Ureter (tissue), 1 donor: ENCODE data around the gene NOS1AP. TPM values are rescaled to one million over a fixed set of nuclear protein-coding genes. Genes with fewer than 3 reads are reported as not detected.
A peak's percentile ranks its signal among the peaks of the same experiment; 100 is the strongest.

Source experiments
- DNase-seq: peaks from one replicate; pipeline ENCODE4 v3.0.0-alpha.2; 2020; ENCODE audit warnings: low spot score
- total RNA-seq: library from RNA; stranded (reverse); gene quantifications from one replicate; pipeline ENCODE4 v1.2.4, GENCODE V29; 2023
- donor health status: DM: yes; HTN: yes; CAD: no.

NOS1AP gene
- total RNA-seq, 1 donor from 2014 or later: 7.0 TPM

DNA sequence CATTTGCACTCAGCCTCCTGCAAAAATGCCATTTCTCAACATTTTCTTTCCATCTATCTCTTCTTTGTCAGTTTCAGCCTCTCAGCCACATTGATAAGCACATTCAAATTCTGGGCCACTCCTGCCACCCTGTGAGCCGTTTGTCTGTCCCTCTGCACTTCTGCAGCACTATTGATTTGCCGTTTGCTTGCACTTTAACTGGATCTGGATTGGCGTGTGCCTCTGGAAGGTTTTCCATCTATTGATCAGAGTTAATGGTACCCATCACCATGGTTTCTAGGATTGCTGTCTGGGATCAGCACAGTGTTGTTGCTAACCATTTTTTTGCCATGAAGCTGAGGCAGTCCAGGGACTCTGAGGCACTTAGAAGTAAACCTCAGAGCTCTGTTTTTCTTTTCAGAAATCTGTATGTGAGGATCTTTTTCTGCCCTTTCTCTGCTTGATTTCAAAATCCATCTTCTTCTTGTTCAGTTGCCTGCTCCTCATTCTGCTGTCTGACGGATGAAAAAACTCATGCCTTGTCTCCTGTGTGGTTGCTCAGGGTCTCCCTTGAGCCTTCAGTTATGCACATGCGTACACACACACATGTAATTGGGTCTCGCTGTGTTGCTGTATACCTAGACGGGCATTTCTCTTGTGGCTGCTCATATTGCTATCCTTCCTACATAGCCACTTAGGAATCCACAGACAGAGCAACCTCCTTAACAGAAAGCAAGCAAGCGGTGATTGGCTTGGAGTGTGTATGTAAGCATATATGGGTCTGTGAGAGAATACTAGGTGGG, 67.9 kb downstream of the NOS1AP start:
- no peak for DNase-seq

DNA sequence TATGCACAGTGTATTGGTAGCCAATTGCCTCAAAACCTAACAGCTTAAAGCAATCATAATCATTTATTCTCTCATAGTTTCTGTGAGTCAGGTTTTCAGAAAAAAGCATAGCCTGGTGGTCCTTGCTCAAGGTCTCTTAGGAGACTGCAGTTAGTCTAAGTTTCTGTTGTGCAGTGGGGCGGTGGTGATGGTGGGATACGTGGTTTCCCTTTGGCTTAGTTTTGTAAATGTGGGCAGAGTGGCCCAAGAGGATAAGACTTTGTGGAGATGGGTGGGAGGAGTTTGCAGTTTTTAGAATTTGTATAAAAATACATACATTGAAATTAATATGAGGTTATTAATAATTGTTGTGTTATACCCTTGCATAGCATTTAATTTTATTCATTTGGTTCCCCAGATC, 68.6 kb downstream of the NOS1AP start:
- DNase-seq: no peak

DNA sequence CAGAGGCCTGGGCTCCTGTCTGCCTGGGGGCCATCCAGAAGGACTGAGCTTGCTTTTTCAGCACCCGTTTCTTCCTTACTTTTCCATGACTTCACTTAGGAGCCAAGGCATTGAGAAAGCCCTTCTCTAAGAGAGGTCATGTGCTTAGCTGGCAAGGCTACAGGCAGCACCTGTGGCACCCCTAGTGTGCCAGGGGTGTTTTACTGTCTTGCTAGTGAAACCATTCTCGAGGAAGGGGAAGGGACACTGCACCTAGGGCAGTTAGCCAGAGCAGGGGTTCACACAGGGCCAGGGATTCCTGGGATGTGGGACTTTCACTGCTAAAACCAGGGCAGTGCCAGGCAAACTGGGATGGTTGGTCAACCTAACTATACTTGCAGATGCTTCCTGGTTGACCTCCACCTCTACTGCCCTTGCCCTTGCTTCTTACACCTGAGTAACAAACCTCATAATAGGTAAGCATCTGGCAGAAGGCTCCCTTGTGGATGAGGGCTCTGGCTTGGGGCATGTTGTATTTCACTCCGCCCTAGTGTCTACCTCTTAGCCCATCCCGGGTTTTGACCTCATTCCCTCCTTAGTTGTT, 69.2 kb downstream of the NOS1AP start:
- DNase-seq: no peak

DNA sequence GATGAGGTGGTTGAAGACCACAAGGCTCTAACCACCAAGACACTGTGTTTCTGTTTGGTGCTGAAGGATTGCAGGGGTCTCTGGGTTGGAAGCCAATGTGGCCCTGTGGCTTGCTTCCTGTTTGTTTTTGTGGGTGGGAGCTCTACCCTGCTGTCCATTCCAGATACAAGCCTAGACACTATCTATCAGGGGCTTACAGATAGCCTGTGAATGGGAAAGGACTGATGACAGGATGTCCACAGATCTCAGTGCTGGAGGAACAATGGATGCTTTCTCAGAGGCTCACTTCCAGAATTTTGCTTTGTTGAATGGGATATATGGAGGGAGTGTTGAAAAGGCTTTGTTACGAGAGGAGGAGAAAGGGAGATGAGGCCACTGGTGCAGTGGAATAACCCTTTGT, 69.7 kb downstream of the NOS1AP start:
- no peak for DNase-seq

DNA sequence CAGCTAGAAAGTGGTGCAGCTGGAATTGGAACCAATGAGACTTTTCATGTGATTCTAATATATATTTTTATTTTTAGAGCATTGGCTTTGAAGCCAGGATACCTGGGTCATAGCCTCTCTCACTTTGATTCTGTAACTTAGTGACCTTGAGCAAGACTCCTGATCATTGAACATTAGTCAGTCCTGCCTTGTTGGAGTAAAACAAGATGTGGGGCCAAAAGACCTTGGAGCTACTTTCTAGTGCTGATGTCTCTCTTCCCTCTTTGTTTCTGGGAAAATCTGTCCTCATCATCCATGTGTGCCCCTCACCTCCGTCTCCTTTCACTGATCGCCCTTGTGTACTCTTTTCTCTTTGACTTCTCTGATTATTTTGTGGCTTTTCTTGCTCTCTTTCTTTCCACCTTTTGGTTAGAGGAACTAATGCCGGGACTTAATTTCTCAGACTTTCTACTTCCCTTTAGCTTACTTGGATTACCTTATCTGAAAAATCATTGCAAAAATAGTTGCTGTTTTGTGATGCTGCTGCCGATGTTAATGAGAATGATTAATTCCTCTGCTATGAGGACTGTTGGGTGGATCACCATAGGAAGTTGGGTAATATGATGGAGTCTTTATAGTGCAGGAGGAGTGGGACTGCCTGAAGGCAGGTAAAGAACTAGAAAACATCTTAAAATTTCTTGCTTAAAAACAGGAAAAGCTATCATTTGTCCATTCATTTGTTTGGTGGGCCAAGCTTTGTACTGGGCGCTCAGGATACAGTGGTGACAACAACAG, 72.0 kb downstream of the NOS1AP start:
- no peak for DNase-seq

DNA sequence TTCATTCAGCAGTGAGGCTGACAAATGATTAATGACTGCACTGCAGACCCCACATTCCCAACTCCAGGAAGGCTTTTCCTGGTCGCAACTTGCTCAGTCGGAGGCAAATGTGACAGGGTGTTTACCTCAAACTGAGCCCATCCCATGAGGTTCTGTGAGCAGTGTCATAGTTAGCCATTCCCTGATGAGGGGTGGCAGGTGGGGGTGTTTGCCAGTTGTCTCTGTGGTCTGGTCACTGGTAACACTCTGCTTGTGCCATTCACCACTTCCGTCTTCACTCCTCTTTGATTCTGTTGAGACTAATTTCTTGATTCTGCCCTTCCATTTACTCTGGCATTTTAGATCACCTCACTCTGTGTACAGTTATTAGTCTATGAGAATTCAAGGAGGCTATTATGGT, 73.5 kb downstream of the NOS1AP start:
- DNase-seq: no peak

DNA sequence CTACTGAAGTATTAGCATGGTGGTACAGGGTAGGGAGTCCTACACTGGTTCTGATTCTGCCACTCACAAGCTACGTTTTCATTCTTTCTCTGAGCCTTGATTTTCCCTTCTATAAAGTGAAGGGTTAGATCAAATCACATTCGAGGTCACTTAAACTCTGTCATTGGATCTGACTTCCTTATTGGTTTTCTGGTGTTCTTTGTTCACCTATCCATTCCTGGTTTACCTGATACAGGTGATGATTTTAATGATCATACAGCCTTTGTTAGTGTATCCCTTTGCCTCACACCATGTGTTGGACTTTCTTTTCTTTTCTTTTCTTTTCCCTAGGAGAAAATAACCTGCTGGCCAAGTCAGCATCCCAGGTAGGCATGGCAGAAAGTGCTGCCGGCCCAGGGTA, 74.8 kb downstream of the NOS1AP start:
- no peak for DNase-seq

DNA sequence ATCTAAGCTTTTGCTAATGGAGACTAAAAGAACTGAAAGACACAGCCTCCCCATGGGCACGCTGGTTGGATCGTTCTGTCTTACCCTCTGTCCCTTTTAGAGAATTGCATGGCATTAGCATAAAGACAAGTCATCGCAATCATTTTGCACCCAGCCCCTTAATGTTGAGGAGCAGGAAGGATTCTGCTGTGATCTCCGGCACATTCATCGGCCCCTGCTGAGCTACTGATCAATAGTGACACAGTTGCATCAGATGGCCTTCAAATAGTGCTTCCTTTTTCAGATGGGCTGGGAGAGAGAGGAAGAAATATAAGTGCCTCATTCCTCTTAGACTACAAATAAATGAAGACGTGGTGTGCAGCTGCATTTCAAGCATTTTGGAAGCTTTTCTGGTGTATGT, 75.4 kb downstream of the NOS1AP start:
- no peak for DNase-seq

DNA sequence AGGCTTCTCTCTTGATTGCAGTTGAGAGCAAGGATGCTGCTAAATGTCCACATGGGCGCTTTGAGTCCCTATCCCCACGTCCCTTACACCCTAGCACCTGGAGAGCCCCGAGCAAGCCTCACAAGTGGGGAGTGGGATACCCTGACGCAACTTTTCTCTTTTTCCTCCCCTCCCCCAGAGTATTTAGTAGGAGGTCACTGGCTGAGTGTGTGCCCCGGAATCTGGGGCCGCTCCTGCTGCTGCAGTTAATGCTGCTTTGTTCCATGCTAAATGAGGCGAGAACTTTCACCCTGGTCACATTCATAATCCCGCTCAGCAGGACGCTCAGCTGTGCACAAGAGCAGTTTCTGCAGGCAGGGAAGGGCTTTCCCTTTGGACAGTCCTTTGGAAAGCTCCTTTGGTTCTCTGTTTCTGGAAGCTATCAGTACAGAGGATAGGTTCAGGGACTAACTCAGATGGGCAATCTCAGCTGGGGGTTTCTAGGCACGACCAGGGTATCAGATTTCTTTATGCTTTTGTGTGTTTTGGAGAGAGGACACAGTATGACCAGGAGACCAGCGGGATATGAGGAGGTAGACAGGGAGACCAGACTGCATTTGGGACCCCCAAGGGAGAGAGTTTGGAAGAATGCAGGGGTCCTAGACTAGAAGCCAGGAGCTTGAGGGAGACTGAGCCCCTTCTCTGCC, 75.9 kb downstream of the NOS1AP start:
- no peak for DNase-seq

DNA sequence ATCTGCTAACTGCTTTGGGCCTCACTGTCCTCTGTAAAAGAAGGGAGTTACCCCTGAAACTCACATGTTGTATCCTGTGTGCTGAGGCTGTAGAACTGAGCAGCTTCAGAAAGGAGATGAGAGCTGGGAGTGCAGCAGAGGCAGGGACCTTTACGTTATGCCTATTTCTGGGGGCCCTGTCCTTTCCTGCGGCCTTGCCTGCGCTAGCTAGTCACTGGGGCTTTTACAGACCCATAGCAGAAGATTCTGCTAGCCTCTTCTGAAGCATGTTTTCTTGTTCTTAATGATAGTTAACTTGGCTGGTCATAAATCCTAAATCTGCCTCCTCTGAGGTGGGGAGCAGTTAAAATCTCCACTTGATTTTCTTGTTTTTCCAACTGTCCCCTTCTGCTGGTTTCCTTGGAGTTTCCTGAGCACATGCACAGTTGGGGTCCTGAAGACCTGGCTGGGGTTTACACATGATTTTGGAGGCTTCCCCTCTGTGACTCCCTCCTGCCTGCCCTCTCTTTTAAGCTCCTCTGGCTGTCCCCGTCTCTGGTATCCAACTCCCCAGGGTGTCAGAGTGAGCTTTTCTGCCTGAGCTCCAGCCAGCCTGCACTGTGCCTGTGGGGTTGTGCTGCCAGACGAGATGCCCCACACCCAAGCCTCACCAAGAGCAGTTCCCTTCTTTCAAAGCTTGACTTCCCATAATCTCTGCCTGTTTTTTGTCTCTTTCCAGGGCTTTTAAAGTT, 76.6 kb downstream of the NOS1AP start:
- DNase-seq: no peak

DNA sequence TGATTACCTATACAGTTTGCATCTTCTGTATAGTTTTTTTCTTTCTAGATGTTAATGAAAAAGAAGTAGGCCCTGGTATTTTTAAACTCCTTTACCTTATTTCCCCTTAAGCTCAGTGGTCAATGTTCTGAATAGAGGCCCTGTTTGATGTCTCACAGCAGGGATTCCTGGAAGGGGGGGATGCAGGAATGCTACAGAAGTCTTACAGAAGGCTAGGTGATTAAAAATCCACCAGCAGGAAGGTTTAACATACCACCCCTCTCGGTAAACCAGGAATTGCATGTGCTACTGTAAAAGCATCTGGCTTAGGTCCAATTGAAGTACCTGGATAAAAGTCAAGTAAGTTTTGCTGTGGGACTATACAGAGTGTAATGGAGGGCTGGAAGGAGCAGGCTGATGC, 78.3 kb downstream of the NOS1AP start:
- no peak for DNase-seq

DNA sequence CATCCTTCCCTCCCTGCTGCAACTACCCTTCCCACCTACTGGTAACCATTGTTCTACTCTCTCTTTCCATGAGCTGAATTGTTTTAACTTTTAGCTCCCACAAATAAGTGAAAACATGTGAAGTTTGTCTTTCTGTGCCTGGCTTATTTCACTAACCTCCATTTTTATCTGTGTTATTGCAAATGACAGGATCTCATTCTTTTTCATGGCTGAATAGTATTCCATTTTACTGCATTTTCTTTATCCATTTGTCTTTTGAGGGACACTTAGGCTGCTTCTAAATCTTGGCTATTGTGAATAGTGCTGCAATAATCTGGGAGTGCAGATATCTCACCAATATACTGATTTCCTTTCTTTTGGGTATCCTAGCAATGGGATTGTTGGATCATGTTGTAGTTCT, 80.6 kb downstream of the NOS1AP start:
- no peak for DNase-seq

DNA sequence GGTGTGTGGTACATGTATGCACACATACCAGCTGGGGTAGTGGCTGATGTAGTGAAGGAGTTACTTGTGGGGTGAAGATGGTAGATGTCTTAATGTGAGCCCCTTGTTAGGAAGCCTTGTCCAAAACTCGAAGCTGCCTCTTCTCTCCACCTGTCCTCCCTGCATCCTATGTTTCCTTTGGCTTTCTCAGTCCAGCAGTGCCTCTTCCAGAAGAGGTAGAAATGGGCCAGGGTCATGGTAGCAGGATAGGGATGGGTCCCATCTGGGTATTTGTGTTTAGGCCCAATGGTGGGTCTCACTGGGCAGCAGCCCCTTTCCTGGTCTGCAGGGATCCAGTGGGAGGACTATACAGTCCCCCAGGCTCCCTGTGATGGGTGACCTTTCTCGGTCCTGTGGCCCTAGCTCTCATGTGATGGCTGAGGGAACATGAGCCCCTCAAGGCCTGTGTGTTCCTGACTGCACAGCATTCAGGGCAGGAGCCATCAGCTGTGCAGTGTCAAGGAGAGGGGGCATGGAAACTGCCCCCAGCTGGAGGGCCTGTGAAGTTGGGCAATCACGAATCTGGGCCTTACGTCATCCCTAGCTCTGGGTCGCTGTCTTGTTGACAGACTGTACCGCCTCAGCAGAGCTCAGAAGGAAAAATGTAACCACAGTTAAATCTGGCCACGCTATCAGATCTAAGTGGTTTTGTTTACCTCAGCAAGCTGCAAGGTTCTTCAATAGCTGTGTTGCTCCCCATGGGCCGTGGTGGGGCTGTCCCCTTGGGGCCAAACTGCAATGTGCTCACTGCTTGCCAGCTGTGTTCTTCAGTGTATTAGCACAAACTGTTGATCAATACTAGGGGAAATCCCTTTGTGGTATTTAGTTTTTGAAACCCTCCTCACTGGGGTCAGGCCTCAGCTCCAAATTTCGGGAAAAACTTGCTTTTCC, 82.7 kb downstream of the NOS1AP start:
- peak; percentile 66 for DNase-seq

DNA sequence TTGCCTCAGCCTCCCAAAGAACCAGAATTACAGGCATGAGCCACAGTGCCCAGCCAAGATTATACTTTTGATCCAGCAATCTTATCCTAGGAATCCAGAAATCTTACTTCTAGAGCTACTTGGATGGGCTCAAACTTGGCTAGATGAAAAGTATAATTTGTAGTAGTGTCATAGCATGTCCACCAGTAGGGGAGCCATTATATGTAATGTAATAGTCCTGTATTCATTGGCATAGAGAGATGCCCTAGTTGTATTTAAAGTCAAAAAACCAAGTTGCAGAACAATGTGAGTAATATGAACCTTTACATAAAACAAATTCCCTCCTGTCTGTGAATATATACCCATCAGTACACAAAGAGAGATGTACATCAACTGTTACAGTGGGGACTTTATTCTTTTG, 83.9 kb downstream of the NOS1AP start:
- DNase-seq: no peak

DNA sequence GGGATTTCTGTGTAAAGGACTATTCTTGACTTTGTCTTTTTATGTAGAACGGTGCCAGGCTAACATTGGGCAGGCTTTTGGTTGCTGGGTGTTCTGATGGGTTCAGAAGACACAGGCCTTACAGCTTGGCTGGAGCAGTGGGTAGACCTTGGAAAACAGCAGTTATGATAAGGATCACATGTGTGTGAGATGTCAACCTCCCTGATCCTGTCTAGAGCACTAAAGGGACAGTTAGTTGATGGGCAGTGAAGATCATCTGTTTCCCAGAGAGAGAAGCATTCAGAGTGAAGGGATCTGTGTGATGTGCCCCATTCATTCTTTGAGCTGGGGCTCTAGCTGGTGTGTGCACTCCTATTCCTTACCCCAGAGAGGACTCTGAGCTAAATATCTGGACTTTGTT, 88.0 kb downstream of the NOS1AP start:
- DNase-seq: no peak

DNA sequence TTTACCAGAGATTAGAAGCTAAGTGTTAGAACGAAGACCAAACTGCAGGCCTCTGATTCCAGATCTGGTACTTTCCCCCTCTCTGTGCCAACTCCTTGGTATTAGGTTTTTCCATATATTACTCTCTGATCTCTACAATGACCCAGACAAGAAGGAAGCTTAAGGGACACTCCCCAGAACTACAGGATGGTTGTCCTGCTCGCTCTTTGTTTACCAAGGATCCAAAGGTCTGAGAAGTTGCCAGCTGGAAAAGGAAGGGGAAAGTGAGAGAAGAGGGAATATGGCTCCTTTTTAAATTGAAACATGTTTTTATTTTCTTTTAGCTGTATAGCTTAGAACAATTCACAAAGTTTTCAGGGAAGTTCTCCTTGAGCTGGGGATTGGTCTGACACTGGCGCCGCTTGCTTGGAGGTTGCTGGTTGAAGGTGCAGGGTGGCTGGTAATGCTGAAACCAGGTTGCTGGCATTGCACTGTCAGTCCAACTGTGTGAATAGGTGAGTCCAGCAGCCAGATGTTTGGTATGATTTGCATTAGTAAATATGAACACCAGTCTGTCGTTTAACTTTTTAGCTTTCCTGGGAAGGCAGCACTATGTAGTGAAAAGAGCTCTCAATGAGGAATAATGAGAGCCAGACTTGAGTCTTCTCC, 89.3 kb downstream of the NOS1AP start:
- no peak for DNase-seq

DNA sequence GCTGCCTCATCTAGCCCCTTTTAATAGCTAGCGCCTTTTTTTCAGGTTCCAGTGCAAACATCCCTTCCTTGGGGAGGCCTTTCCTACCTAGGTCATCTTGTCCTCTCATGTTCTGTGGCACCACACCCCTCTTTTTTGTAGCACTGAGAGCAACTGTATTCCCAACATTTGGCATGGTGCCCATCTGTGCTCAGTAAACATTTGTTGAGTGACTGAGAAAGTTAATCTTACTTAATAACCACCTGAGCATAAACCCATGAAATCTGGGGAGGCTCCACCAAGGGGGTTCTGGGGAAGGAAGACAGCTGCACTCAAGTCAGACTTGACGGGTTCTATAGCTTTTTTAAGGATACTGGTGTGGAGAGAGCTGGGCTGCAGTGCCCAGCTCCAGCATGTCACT, 90.0 kb downstream of the NOS1AP start:
- DNase-seq: peak; percentile 53

DNA sequence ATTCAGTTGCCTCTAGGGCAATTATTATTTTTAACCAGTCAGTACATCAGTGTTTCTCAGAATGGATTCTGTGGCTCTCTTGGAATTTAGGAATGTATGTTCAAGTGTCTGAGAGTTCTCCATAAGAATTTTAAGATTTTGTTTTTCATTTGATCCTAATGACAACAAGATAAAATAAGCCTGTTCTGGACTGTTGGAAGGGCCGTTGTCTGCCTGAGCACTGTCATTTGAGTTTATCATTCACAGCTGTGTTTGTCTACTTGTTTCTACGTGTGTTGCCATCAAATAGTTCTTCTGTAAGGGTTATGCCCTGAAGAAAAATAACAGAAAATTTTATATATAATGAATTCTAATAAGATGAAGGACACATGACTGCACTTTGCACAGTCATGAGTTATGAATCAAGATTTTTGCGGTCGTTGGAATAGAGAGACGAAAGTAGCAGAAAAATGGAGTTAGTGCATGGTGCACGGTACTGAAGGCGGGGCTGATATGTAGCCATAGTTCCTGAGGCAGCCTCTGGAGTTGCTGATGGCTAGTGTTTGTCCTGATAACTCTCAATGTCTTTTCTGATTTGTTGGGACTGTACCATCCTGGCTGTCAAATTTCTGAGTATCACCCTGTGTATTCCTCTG, 92.5 kb downstream of the NOS1AP start:
- DNase-seq: no peak

DNA sequence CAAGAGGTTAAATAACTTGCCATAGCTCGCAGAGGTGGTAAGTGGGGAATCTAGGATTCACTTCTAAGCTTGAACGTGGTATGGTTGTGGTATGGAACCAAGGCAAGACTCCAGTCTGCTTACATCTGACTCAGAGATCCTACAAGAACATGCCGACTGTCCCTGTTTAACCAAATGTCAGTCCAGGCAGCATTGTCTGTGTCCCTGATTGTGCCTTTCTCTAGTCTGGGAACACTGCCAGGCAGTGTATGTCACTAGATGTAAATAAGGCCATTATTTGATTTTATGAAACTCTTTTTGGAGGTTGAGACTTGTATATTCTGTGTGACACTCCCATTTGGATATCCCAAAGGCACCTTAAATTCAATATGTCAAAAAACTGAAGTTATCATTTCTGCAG, 96.0 kb downstream of the NOS1AP start:
- DNase-seq: no peak
